Loucy (cell line): ENCODE data around the gene ATP10B.

Source experiments
- EZH2phosphoT487 ChIP-seq: fragments of 200-600 bp; IDR thresholded peaks from 2 replicates; pipeline ENCODE4 v1.6.1; 2018; ENCODE audit warnings: antibody characterized with exemption, mild to moderate bottlenecking, moderate library complexity, borderline replicate concordance
- TF ChIP-seq, protein P1 (sequence below): fragments of 200-600 bp; sonication (generic); conservative IDR thresholded peaks from 2 replicates; pipeline ENCODE4 v1.5.1; 2014; ENCODE audit warnings: mild to moderate bottlenecking, antibody characterized with exemption, low read length

DNA sequence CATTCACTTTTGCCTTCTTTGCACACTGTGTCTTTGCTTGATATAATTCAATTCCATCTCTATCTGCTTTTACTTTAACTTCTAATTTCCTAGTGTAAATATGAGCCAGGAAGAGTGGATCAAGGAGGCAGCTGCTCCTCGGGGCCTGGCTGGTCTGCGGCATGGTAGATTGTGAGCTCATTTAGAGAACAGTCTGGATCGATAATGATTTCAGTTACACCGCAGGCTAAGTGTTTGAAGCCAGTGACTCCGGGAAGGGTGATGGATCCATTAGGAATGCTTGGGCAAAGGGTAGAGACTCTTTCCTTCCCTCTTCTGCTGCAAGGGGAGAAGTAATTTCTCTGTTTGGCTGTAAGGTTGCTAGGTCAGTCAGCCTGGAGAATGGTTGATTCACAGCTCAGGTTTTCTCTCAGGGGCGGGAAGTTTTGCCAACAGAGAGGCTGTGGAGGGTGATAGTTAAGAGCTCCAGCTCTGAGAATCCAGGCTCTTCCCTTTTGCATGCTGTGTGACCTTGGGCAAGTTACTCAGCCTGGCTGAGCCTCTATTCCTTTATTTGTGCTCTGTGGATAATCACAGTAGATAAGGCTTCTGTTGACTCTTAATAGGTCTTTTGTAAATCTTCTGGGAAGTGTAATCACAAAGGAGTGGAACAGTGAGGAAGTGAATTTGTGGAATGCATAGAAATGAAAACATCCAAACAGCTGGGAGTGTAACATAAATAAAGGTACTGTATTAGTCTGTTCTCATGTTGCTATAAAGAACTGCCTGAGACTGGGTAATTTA, 331.2 kb downstream of the ATP10B start:
- no peak for TF ChIP-seq EZH2phosphoT487
- TF ChIP-seq, protein P1, sequence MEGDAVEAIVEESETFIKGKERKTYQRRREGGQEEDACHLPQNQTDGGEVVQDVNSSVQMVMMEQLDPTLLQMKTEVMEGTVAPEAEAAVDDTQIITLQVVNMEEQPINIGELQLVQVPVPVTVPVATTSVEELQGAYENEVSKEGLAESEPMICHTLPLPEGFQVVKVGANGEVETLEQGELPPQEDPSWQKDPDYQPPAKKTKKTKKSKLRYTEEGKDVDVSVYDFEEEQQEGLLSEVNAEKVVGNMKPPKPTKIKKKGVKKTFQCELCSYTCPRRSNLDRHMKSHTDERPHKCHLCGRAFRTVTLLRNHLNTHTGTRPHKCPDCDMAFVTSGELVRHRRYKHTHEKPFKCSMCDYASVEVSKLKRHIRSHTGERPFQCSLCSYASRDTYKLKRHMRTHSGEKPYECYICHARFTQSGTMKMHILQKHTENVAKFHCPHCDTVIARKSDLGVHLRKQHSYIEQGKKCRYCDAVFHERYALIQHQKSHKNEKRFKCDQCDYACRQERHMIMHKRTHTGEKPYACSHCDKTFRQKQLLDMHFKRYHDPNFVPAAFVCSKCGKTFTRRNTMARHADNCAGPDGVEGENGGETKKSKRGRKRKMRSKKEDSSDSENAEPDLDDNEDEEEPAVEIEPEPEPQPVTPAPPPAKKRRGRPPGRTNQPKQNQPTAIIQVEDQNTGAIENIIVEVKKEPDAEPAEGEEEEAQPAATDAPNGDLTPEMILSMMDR: no peak
